Activated CD8-positive, alpha-beta T cell treated with anti-CD3 and anti-CD28 coated beads for 36 hours (primary cell): ENCODE results near the gene TBX10. TPM values are rescaled to one million over a fixed set of nuclear protein-coding genes. Genes with fewer than 3 reads are reported as not detected.

Experiments
- ATAC-seq: fragments of 200-7000 bp; cut with Tn5 transposase; one replicate; pipeline ENCODE4 v1.10.0; 2021; ENCODE audit warnings: mild to moderate bottlenecking, moderate library complexity
- CTCF ChIA-PET: fragments of 350-600 bp; sonication (Branson Sonifier 250); formaldehyde crosslinking; loops from one replicate; lab custom pipeline; 2021; ENCODE audit warnings: antibody characterized with exemption; lab: Charles Lee
- POLR2A ChIA-PET: fragments of 350-600 bp; sonication (Branson Sonifier 250); formaldehyde crosslinking; loops from one replicate; lab custom pipeline; 2021; ENCODE audit warnings: antibody characterized with exemption; lab: Charles Lee
- DNase-seq: peaks from one replicate; pipeline ENCODE4 v3.0.0-alpha.2; 2020
- H3K27ac Mint-ChIP-seq: one replicate; pipeline ENCODE4 v1.8.0; 2021; ENCODE audit warnings: mild to moderate bottlenecking, mixed read lengths
- H3K27me3 Mint-ChIP-seq: one replicate; pipeline ENCODE4 v1.8.0; 2021; ENCODE audit warnings: mixed read lengths
- H3K36me3 Mint-ChIP-seq: one replicate; pipeline ENCODE4 v1.8.0; 2021; ENCODE audit warnings: low read depth, mixed read lengths
- H3K4me1 Mint-ChIP-seq: one replicate; pipeline ENCODE4 v1.8.0; 2021; ENCODE audit warnings: low read depth, mixed read lengths
- H3K4me3 Mint-ChIP-seq: one replicate; pipeline ENCODE4 v1.8.0; 2021; ENCODE audit warnings: mild to moderate bottlenecking, moderate library complexity, mixed read lengths
- H3K9me3 Mint-ChIP-seq: one replicate; pipeline ENCODE4 v1.8.0; 2021; ENCODE audit warnings: mixed read lengths
- CTCF ChIP-seq: fragments of 200-600 bp; IDR thresholded peaks from one replicate; pipeline ENCODE4 v1.8.0; 2022; ENCODE audit warnings: antibody characterized with exemption, mild to moderate bottlenecking
- intact Hi-C: fragments of 100-400 bp; cut with micrococcal nuclease; formaldehyde crosslinking; loops from one replicate; pipeline ENCODE4 v1.10.0; 2022
- total RNA-seq, 2 experiments: library from RNA; stranded (reverse); gene quantifications; one replicate each; pipeline ENCODE4 v1.2.3, GENCODE V29; 2021

TBX10 gene
- total RNA-seq, 2 experiments from 2014 or later = not detected

GRCh38 chr11:67632175-67632981 is 7.2 kb downstream of the TBX10 start:
- Mint-ChIP-seq H3K27me3 (no peaks in the 10 kb centered on the region), H3K9me3 (no peaks in the 10 kb centered on the region), H3K27ac (no peak overlapping the region), H3K36me3 (no peaks in the 10 kb centered on the region), H3K4me3 (no peak overlapping the region), H3K4me1 (peaks cover 7% of the 10 kb centered on the region)
- DNase-seq (no peak), ATAC-seq (no peak)
- intact Hi-C loops = no loop called here
- POLR2A ChIA-PET = interaction anchor here (1.1 to 1.2 kb wide), 3 partner anchors 11 to 15 kb away, joined by 3 to 5 read pairs (median 3); no protein-coding TSS in a partner anchor
- CTCF ChIA-PET = interaction anchor here (8.1 to 8.6 kb wide), 2 partner anchors 16 to 17 kb away, joined by 89 to 127 read pairs; partner anchors contain the start of gene ACY3
- TF ChIP-seq CTCF = no peak

GRCh38 chr11:67631853-67632174 is 7.7 kb downstream of the TBX10 start:
- DNase-seq (no peak), ATAC-seq (no peak)
- Mint-ChIP-seq H3K27me3 (no peaks in the 10 kb centered on the region), H3K27ac (no peak overlapping the region), H3K36me3 (peaks cover under 1% of the 10 kb centered on the region), H3K4me1 (peaks cover 7% of the 10 kb centered on the region), H3K4me3 (no peak overlapping the region), H3K9me3 (no peaks in the 10 kb centered on the region)
- no peak for TF ChIP-seq CTCF
- intact Hi-C loops = no loop called here
- CTCF ChIA-PET = interaction anchor here (4.5 to 8.6 kb wide), 3 partner anchors 16 to 26 kb away, joined by 66 to 127 read pairs (median 89); partner anchors contain the start of gene ACY3
- POLR2A ChIA-PET = interaction anchor here (0.6 to 5.9 kb wide), 4 partner anchors 12 to 40 kb away, joined by 3 to 48 read pairs (median 4); no protein-coding TSS in a partner anchor

- TF ChIP-seq CTCF = no peak
- Mint-ChIP-seq H3K27ac (no peak overlapping the region), H3K36me3 (peaks cover 5% of the 10 kb centered on the region), H3K4me3 (peak overlapping the region; percentile 72), H3K4me1 (peaks cover 7% of the 10 kb centered on the region), H3K9me3 (no peaks in the 10 kb centered on the region), H3K27me3 (no peaks in the 10 kb centered on the region)
- DNase-seq = no peak
- intact Hi-C loops = no loop called here
- POLR2A ChIA-PET = interaction anchor here (0.6 to 5.9 kb wide), 5 partner anchors 12 to 70 kb away, joined by 3 to 48 read pairs (median 4); no protein-coding TSS in a partner anchor
- ATAC-seq = no peak
- CTCF ChIA-PET = interaction anchor here (4.5 to 8.6 kb wide), 3 partner anchors 16 to 26 kb away, joined by 66 to 127 read pairs (median 89); partner anchors contain the start of gene ACY3
Measured at GRCh38 chr11:67631411-67631810, 8.2 kb downstream of the TBX10 start.

- CTCF ChIA-PET = interaction anchor here (1.0 to 8.6 kb wide), 6 partner anchors 8 to 212 kb away, joined by 3 to 127 read pairs (median 37); partner anchors contain the start of genes ACY3 and TBX10
- peaks cover 7% of the 10 kb centered on the region for H3K4me1 Mint-ChIP-seq
Measured at GRCh38 chr11:67630943-67631331, 8.6 kb downstream of the TBX10 start.

More at GRCh38 chr11:67630943-67631331, 8.6 kb downstream of the TBX10 start:
- TF ChIP-seq CTCF = peak; percentile 57
- no peaks in the 10 kb centered on the region for H3K9me3 Mint-ChIP-seq
- H3K4me3 Mint-ChIP-seq = peak overlapping the region; percentile 72
- ATAC-seq (no peak), DNase-seq (no peak)
- intact Hi-C loops = no loop called here
- H3K36me3 Mint-ChIP-seq = peaks cover 5% of the 10 kb centered on the region
- POLR2A ChIA-PET = interaction anchor here (1.0 to 5.9 kb wide), 4 partner anchors 16 to 70 kb away, joined by 3 to 48 read pairs (median 7); partner anchors contain the start of gene NDUFV1
- H3K27me3 Mint-ChIP-seq = no peaks in the 10 kb centered on the region
- peak overlapping the region; percentile 55 for H3K27ac Mint-ChIP-seq
